Bronchial epithelial cell (primary cell): ENCODE measurements around the gene ARHGAP22. TPM values are rescaled to one million over a fixed set of nuclear protein-coding genes. Genes with fewer than 3 reads are reported as not detected.

Experiments
- DNase-seq: peaks from one replicate; pipeline ENCODE4 v3.0.0-alpha.2; 2010; ENCODE audit warnings: low read depth
- FAIRE-seq: peaks from 2 replicates; lab custom pipeline; 2011; peaks lifted over from hg19 to GRCh38; lab: Jason Lieb, UNC
- H3K27me3 ChIP-seq: 2 replicates; pipeline ENCODE4 v1.5.1; 2011; ENCODE audit warnings: low read length; ENCODE audit not compliant: control insufficient read depth, insufficient read depth
- H3K36me3 ChIP-seq: 2 replicates; pipeline ENCODE4 v1.5.1; 2011; ENCODE audit warnings: low read length; ENCODE audit not compliant: control insufficient read depth, insufficient read depth
- H3K4me3 ChIP-seq: 2 replicates; pipeline ENCODE4 v1.5.1; 2011; ENCODE audit warnings: mild to moderate bottlenecking, low read depth, low read length, control low read depth
- CTCF ChIP-seq: IDR thresholded peaks from 2 replicates; pipeline ENCODE4 v1.5.1; 2011; ENCODE audit warnings: mild to moderate bottlenecking, moderate library complexity, low read length, control low read depth, inconsistent platforms; ENCODE audit not compliant: insufficient read depth, severe bottlenecking
- total RNA-seq: library from RNA; depleted of rRNA; stranded (reverse); fragments of >200 nt; gene quantifications from 2 replicates; pipeline ENCODE4 v1.2.1, GENCODE V29; 2014

ARHGAP22 gene
- total RNA-seq, 1 donor from 2014 or later: 9.0 TPM

DNA sequence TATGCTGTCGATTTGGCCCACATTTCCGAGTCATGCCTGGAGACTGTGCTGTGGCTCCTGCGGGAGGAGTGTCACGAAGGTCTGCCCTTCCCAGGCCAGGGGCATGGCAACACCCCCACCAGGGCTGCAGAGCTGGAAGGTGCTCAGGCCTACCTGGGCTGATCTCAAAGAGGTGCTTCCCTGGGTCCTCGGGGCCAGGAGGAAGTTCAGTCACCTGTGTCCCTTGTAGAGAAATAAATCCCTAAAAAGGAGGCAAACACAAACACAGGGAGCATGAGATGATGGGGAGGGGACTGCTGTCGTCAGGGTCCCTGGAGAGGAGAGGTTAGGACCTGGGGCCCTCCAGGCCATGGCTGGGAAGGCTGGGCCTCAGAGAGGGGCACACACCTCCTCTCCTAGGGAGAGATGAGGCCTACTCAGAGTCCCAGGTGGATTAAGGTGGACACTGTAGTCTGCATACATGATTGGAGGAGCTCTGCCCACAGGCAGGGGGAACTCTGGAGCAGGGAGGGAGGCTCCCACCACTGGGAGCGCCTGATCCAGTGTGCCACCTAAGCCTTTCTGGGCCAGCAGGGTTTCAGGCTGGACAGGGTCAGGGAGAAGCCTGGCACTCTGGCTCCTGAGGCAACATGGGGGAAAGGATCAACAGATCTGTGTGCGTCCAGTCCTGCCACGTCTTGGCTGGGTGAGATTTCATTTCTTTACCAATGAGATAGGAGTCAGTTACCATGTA lies 49.4 kb downstream of the ARHGAP22 start:
- TF ChIP-seq CTCF: no peak
- no peaks in the 10 kb centered on the region for H3K27me3 ChIP-seq
- no peak for DNase-seq
- no peaks in the 10 kb centered on the region for H3K36me3 ChIP-seq
- H3K4me3 ChIP-seq: no peak overlapping the region
- FAIRE-seq: no peak

DNA sequence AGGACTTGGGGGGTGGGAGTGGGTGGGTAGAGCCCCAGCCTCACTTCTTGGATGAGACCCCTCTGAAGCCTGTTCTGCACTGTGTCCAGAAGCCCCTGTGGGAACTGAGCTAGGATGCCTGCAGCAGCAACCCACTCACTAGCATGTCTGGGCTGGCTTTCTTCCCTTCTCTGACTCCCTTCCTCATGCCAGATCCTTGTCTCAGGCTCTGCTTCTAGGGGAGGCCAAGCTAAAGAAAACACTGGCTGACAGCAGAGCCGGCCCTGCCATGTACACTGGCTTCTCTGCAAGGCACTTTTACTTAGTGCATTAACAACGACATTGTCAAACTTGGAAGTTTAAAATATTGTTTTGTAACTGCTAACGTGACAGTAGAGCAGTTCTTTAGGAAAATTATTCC lies 50.2 kb downstream of the ARHGAP22 start:
- Histone ChIP-seq H3K4me3 (no peak overlapping the region), H3K27me3 (no peaks in the 10 kb centered on the region), H3K36me3 (no peaks in the 10 kb centered on the region)
- DNase-seq (peak; percentile 49), FAIRE-seq (peak; percentile 55)
- TF ChIP-seq CTCF: no peak

- Histone ChIP-seq H3K27me3 (no peaks in the 10 kb centered on the region), H3K4me3 (no peak overlapping the region), H3K36me3 (no peaks in the 10 kb centered on the region)
- TF ChIP-seq CTCF: no peak
- no peak for DNase-seq
- FAIRE-seq: peak; percentile 66
Observed at GRCh38 chr10:48554246-48554645, 50.6 kb downstream of the ARHGAP22 start.

- H3K27me3 ChIP-seq: no peaks in the 10 kb centered on the region
- no peaks in the 10 kb centered on the region for H3K36me3 ChIP-seq
- DNase-seq: no peak
- no peak for TF ChIP-seq CTCF
- FAIRE-seq: no peak
- no peak overlapping the region for H3K4me3 ChIP-seq
Observed at GRCh38 chr10:48552946-48553564, 51.8 kb downstream of the ARHGAP22 start.

DNA sequence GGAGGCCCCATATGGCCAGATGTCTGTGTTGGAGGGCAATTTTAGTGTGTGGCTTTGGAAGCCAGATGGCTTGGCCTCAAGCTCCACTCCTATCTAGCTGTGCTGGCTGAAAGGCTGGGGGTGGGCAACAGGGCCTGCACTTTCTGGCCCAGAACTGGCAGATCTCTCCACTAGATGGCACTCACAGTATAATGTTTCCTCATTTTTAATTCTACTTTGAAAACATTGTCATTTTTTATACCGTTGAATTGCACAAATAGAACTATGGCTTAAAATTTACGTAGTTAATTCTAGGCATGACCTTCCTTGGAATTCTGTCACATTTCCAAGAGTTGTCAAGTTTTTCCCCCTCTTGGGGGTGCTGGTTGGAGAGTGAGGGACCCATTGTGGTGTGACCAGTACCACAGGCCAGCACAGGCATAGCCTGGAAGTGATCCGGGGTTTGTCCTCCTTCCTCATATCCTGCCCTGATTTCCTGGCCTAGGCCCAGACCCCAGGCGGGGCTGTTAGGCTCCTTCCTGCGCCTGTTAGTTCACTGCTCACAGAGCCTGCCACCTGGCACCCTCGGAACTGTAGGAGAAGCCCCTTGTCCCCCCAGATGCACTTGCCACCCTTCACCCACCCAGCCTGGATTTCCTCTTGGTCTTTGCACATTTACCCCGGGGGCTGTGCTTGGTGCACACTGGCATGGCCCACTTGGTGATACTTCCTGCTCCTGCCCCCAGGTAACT lies 52.8 kb downstream of the ARHGAP22 start:
- TF ChIP-seq CTCF: peak; percentile 65
- FAIRE-seq (no peak), DNase-seq (peak; percentile 26)
- Histone ChIP-seq H3K4me3 (no peak overlapping the region), H3K36me3 (no peaks in the 10 kb centered on the region), H3K27me3 (no peaks in the 10 kb centered on the region)
